Cardiac muscle cell (in vitro differentiated cells and primary cell): ENCODE results near the gene TCFL5. TPM values are rescaled to one million over a fixed set of nuclear protein-coding genes. Genes with fewer than 3 reads are reported as not detected.

Experiments used
- DNase-seq, 2 donors: peaks; one replicate each; pipeline versions ENCODE4 v3.0.0 to v3.0.0-alpha.2; 2010 to 2017; ENCODE audit warnings: low read depth in 1 of 2, low spot score in 1 of 2
- H3K27ac ChIP-seq: fragments of 200-600 bp; sonication (generic); 2 replicates; pipeline ENCODE4 v1.5.1; 2016
- H3K27me3 ChIP-seq: fragments of 200-600 bp; sonication (generic); 2 replicates; pipeline ENCODE4 v1.6.0; 2016; ENCODE audit warnings: control low read depth
- H3K36me3 ChIP-seq: fragments of 200-600 bp; sonication (generic); 2 replicates; pipeline ENCODE4 v1.5.1; 2016; ENCODE audit warnings: control low read depth
- H3K4me1 ChIP-seq: fragments of 200-600 bp; sonication (generic); 2 replicates; pipeline ENCODE4 v1.8.1; 2017; ENCODE audit warnings: low read depth, mild to moderate bottlenecking, mixed run types
- H3K4me3 ChIP-seq: fragments of 200-600 bp; sonication (generic); 2 replicates; pipeline ENCODE4 v1.5.1; 2016; ENCODE audit warnings: mild to moderate bottlenecking
- H3K9me3 ChIP-seq: fragments of 200-600 bp; sonication (generic); 2 replicates; pipeline ENCODE4 v1.5.1; 2017; ENCODE audit warnings: low read depth, mild to moderate bottlenecking, control low read depth
- polyA plus RNA-seq: library from polyadenylated mRNA; unstranded; fragments of >200 nt; fragmentation: Nextera tagmentation; extraction: Ambion mirVana; gene quantifications from 2 replicates; pipeline ENCODE4 v1.2.1, GENCODE V29; 2016
- total RNA-seq: library from RNA; depleted of rRNA; stranded (reverse); fragments of >200 nt; gene quantifications from 2 replicates; pipeline ENCODE4 v1.2.3, GENCODE V29; 2016
- TF ChIP-seq, protein P1 (sequence below): IDR thresholded peaks from 2 replicates; pipeline ENCODE4 v1.5.1; 2012; ENCODE audit warnings: low read depth, mild to moderate bottlenecking, low read length

TCFL5 gene
- total and polyA plus RNA-seq, 2 experiments from 2014 or later: 6.6 to 8.1 TPM

DNA sequence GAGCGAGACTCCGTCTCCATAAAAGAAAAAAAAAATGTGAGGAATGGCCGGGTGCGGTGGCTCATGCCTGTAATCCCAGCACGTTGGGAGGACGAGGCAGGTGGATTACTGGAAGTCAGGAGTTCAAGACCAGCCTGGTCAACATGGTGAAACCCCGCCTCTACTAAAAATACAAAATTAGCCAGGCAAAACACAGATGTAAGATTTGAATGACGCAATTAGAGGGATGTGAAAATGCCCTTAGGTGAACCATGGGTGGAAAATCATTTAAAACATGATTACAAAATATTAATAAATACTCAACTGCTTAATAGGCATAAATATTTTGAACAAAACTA, 23.9 kb downstream of the TCFL5 start:
- no peak overlapping the region for H3K4me3 ChIP-seq
- no peaks in the 10 kb centered on the region for H3K4me1 ChIP-seq
- no peaks in the 10 kb centered on the region for H3K27me3 ChIP-seq
- H3K36me3 ChIP-seq: no peaks in the 10 kb centered on the region
- H3K9me3 ChIP-seq: no peaks in the 10 kb centered on the region
- TF ChIP-seq, protein P1, sequence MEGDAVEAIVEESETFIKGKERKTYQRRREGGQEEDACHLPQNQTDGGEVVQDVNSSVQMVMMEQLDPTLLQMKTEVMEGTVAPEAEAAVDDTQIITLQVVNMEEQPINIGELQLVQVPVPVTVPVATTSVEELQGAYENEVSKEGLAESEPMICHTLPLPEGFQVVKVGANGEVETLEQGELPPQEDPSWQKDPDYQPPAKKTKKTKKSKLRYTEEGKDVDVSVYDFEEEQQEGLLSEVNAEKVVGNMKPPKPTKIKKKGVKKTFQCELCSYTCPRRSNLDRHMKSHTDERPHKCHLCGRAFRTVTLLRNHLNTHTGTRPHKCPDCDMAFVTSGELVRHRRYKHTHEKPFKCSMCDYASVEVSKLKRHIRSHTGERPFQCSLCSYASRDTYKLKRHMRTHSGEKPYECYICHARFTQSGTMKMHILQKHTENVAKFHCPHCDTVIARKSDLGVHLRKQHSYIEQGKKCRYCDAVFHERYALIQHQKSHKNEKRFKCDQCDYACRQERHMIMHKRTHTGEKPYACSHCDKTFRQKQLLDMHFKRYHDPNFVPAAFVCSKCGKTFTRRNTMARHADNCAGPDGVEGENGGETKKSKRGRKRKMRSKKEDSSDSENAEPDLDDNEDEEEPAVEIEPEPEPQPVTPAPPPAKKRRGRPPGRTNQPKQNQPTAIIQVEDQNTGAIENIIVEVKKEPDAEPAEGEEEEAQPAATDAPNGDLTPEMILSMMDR: no peak
- DNase-seq: no peak
- H3K27ac ChIP-seq: no peak overlapping the region

DNA sequence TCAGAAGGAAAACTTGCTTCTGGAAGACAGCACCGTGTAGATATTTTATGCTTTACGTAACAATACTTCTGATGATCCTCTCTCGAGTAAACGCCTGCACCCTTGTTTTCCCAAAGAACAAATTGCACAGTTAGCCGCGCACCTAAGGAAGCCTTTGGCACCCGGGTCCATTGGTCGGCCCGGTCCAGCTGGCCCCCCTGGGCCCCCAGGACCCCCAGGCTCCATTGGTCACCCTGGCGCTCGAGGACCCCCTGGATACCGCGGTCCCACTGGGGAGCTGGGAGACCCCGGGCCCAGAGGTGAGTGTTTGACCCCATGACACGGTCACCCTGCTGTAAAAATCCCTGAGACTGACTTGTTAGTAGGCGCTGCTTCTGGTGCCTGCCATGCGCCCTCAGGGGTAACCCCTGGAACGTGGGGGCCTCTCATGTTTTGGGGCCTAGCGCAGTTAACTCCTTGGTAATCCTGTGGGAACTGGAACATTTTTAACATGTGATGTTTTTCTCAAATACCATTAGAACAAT, 24.6 kb downstream of the TCFL5 start:
- H3K9me3 ChIP-seq: no peaks in the 10 kb centered on the region
- no peak overlapping the region for H3K27ac ChIP-seq
- TF ChIP-seq, protein P1: no peak
- H3K27me3 ChIP-seq: no peaks in the 10 kb centered on the region
- H3K36me3 ChIP-seq: no peaks in the 10 kb centered on the region
- no peak for DNase-seq
- H3K4me3 ChIP-seq: no peak overlapping the region
- no peaks in the 10 kb centered on the region for H3K4me1 ChIP-seq

DNA sequence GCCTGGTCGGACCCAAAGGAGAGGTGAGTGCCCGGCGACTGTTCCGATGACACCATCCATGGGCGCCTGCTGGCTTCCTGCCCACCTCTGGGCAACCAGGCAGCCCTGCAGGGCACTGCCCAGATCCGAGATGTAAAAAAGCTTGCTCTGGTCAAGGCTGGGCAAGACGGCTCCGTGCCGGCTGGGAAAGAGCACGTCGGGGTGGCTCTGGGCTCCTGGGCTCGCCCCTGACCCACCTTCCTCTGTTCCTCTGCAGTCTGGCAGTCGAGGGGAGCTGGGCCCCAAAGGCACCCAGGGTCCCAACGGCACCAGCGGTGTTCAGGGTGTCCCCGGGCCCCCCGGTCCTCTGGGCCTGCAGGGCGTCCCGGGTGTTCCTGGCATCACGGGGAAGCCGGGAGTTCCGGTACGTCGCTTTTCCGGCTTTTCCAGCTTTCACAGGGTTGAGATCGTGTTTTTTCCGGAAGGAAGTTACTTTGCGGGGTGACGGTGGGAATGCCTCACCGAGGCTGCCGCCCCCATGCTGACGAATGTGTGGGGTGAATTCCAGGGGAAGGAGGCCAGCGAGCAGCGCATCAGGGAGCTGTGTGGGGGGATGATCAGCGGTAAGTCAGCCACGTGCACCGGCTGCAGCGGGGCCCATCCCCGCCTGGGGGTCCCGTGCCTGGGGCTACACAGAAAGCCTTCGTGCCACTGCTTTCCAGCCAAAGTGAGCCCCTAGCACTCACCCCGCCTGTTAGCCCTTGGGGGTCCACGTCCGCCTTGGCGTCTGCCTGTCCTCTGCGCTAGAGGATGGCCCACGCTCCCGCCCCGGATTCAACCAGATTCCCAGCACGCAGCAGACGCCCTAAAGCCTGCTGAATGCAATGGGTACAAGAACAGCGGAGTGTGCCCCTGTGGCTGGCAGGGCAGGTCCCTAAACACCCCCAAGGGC, 25.4 kb downstream of the TCFL5 start:
- DNase-seq: no peak
- no peak overlapping the region for H3K4me3 ChIP-seq
- no peaks in the 10 kb centered on the region for H3K27me3 ChIP-seq
- no peaks in the 10 kb centered on the region for H3K9me3 ChIP-seq
- no peaks in the 10 kb centered on the region for H3K4me1 ChIP-seq
- H3K27ac ChIP-seq: no peak overlapping the region
- TF ChIP-seq, protein P1: no peak
- no peaks in the 10 kb centered on the region for H3K36me3 ChIP-seq

DNA sequence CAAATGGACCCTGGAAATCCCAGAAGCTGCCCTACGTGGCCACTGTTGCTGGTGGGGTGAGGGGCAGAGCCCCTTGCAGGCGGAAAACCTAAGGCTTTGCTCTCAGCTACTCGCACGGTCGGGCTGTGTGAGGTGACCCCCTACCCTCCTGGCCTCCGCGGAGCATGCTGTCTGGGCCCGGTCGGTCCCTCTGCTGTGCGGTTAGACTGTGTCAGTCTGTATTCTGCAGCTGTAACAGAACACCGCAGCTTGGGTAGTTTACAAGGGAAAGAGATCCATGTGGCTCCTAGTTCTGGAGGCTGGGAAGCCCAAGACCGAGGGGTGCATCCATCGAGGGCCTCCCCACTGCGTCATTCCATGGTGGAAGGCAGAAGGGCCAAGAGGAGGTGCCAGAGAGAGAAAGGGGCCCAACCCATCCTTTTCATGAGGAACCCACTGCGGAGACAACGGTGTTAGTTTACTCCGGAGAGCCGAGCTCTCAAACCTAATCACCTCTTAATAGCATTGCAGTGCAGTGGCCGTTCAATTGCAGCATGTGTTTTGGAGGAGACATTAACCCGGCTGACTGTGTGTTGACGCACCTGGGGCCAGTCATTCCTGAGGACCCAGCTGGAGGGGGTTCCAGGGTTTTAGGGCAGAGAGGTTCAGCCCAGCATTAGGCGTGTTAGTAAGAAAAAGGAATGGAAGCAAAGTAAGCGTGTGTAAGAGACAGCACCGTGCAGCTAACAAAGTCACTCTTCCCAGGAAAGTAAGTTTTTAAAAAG, 26.5 kb downstream of the TCFL5 start:
- H3K4me3 ChIP-seq: no peak overlapping the region
- no peak for DNase-seq

DNA sequence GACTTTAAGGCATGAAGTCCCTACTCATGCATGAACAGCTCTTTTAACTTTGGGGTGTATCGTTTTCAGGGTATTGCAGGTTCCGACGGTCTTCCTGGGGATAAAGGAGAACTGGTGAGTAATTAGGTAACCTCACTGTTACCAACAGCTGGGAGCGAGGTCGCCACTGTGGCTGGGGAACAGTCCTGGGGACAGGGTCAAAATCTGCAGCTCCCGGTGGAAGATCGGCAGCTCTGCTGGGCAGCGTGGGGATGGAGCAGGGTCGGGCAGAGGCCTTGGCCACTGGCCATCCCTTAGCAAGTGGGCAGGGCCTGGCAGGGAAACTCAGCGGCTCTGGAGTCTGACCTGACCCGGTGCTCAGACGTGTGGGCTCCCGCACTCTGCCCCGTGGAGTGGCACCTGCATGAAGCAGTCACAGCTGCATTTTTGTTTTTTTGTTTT, 28.7 kb downstream of the TCFL5 start:
- no peak overlapping the region for H3K4me3 ChIP-seq
- H3K9me3 ChIP-seq: no peaks in the 10 kb centered on the region
- no peaks in the 10 kb centered on the region for H3K4me1 ChIP-seq
- no peak overlapping the region for H3K27ac ChIP-seq
- no peaks in the 10 kb centered on the region for H3K36me3 ChIP-seq
- no peaks in the 10 kb centered on the region for H3K27me3 ChIP-seq
- TF ChIP-seq, protein P1: no peak
- DNase-seq: no peak

More for the DNA sequence above, 26.5 kb downstream of the TCFL5 start:
- Histone ChIP-seq H3K27me3 (no peaks in the 10 kb centered on the region), H3K9me3 (no peaks in the 10 kb centered on the region), H3K4me1 (no peaks in the 10 kb centered on the region), H3K36me3 (no peaks in the 10 kb centered on the region), H3K27ac (no peak overlapping the region)
- TF ChIP-seq, protein P1: no peak
